MM.1S (cell line): ENCODE measurements around the gene FANCE.

Source experiments
- DNase-seq: peaks from one replicate; pipeline ENCODE4 v3.0.0-alpha.2; 2015
- H2AFZ ChIP-seq: fragments of 300-600 bp; sonication (generic); 2 replicates; pipeline ENCODE4 v1.6.0; 2016; ENCODE audit warnings: antibody characterized with exemption, low read length
- H3F3A ChIP-seq: fragments of 300-600 bp; sonication (generic); 2 replicates; pipeline ENCODE4 v1.6.1; 2016; ENCODE audit warnings: mild to moderate bottlenecking, antibody characterized with exemption, low read length, moderate library complexity, mixed read lengths; ENCODE audit not compliant: insufficient read depth
- H3K27ac ChIP-seq: fragments of 300-600 bp; sonication (generic); 2 replicates; pipeline ENCODE4 v1.5.1; 2016; ENCODE audit warnings: mild to moderate bottlenecking, low read length
- H3K27me3 ChIP-seq: fragments of 300-600 bp; sonication (generic); replicated peaks from 2 replicates; pipeline ENCODE4 v1.6.0; 2016; ENCODE audit warnings: low read length; ENCODE audit not compliant: insufficient read depth
- H3K36me3 ChIP-seq: fragments of 300-600 bp; sonication (generic); replicated peaks from 2 replicates; pipeline ENCODE4 v1.6.1; 2016; ENCODE audit warnings: mild to moderate bottlenecking, low read length, mixed read lengths; ENCODE audit not compliant: insufficient read depth
- H3K4me1 ChIP-seq: fragments of 300-600 bp; sonication (generic); 2 replicates; pipeline ENCODE4 v1.6.1; 2016; ENCODE audit warnings: low read length, mixed read lengths
- H3K4me2 ChIP-seq: fragments of 300-600 bp; sonication (generic); 2 replicates; pipeline ENCODE4 v1.6.0; 2016; ENCODE audit warnings: low read depth, low read length
- H3K4me3 ChIP-seq: fragments of 300-600 bp; sonication (generic); 2 replicates; pipeline ENCODE4 v1.5.1; 2016; ENCODE audit warnings: low read length, mixed read lengths
- H3K79me2 ChIP-seq: fragments of 300-600 bp; sonication (generic); 2 replicates; pipeline ENCODE4 v1.6.1; 2016; ENCODE audit warnings: mixed run types, low read length, mixed read lengths
- H3K9ac ChIP-seq: fragments of 300-600 bp; sonication (generic); 2 replicates; pipeline ENCODE4 v1.6.1; 2016; ENCODE audit warnings: low read length, mixed read lengths
- H3K9me2 ChIP-seq: fragments of 300-600 bp; sonication (generic); replicated peaks from 2 replicates; pipeline ENCODE4 v1.6.1; 2016; ENCODE audit warnings: mild to moderate bottlenecking, low read length, mixed read lengths; ENCODE audit not compliant: insufficient read depth
- H3K9me3 ChIP-seq: fragments of 300-600 bp; sonication (generic); replicated peaks from 2 replicates; pipeline ENCODE4 v1.6.1; 2016; ENCODE audit warnings: mild to moderate bottlenecking, low read length, mixed read lengths; ENCODE audit not compliant: insufficient read depth
- H4K20me1 ChIP-seq: fragments of 300-600 bp; sonication (generic); 2 replicates; pipeline ENCODE4 v1.6.1; 2016; ENCODE audit warnings: mild to moderate bottlenecking, low read length, moderate library complexity, mixed read lengths; ENCODE audit not compliant: insufficient read depth
- EZH2 ChIP-seq: fragments of 300-600 bp; sonication (generic); optimal IDR thresholded peaks from 2 replicates; pipeline ENCODE3; 2017; ENCODE audit warnings: low read depth, mild to moderate bottlenecking, antibody characterized with exemption, low read length, mixed read lengths
- EZH2phosphoT487 ChIP-seq: fragments of 300-600 bp; sonication (generic); IDR thresholded peaks from 2 replicates; pipeline ENCODE4 v1.6.1; 2018; ENCODE audit warnings: antibody characterized with exemption, low read length
- TF ChIP-seq, protein P1 (sequence below): fragments of 300-600 bp; sonication (generic); IDR thresholded peaks from 2 replicates; pipeline ENCODE4 v1.5.1; 2016; ENCODE audit warnings: antibody characterized with exemption, low read length, mixed read lengths

Gene FANCE

DNA sequence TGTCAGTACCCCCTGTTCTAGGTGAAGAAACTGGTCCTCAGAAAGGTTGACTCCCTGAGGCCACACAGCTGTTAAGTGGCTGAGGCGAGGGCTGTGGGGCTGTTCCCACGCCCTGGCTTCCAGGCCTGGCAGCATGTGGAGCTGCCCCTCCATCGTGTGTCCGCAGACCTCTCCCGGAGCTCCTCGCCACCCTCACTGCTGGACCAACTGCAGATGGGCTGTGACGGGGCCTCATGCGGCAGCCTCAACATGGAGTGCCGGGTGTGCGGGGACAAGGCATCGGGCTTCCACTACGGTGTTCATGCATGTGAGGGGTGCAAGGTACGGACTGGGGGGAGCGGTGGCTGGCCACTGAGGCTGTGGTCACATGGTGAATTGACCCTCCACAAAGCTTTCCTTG, 32.2 kb upstream of the FANCE start:
- Histone ChIP-seq H3K4me1 (no peaks in the 10 kb centered on the region), H4K20me1 (no peaks in the 10 kb centered on the region), H3K9me2 (no peaks in the 10 kb centered on the region), H3K36me3 (no peaks in the 10 kb centered on the region), H3K27me3 (no peaks in the 10 kb centered on the region), H3K9me3 (no peaks in the 10 kb centered on the region), H3K9ac (no peak overlapping the region), H3K27ac (no peak overlapping the region), H3F3A (no peaks in the 10 kb centered on the region), H3K4me3 (no peak overlapping the region), H3K4me2 (no peak overlapping the region), H2AFZ (no peak overlapping the region), H3K79me2 (no peaks in the 10 kb centered on the region)
- no peak for DNase-seq
- TF ChIP-seq, protein P1, sequence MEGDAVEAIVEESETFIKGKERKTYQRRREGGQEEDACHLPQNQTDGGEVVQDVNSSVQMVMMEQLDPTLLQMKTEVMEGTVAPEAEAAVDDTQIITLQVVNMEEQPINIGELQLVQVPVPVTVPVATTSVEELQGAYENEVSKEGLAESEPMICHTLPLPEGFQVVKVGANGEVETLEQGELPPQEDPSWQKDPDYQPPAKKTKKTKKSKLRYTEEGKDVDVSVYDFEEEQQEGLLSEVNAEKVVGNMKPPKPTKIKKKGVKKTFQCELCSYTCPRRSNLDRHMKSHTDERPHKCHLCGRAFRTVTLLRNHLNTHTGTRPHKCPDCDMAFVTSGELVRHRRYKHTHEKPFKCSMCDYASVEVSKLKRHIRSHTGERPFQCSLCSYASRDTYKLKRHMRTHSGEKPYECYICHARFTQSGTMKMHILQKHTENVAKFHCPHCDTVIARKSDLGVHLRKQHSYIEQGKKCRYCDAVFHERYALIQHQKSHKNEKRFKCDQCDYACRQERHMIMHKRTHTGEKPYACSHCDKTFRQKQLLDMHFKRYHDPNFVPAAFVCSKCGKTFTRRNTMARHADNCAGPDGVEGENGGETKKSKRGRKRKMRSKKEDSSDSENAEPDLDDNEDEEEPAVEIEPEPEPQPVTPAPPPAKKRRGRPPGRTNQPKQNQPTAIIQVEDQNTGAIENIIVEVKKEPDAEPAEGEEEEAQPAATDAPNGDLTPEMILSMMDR = no peak
- no peak for TF ChIP-seq EZH2
- TF ChIP-seq EZH2phosphoT487 = no peak

DNA sequence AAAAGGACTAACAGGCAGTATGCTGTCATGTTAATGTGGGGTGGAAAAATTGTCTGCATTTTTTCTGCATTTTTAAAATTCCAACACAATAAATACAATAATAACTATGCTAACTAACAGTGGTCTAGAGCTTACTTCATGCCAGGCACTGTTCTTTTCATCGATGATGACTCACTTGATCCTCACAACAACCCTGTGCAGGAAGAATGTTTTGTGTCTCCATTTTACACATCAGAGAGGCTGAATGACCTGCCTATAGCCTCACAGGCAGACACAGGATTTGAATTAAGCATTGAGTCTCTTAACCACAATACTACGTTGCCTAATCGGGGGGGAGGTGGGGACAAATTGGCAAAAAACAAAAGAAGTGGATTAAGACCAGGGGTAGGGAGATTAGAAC, 26.9 kb upstream of the FANCE start:
- no peak overlapping the region for H3K9ac ChIP-seq
- no peak overlapping the region for H3K4me3 ChIP-seq
- H3K9me2 ChIP-seq = no peaks in the 10 kb centered on the region
- no peak overlapping the region for H3K4me2 ChIP-seq
- TF ChIP-seq, protein P1 = no peak
- no peak for TF ChIP-seq EZH2
- TF ChIP-seq EZH2phosphoT487 = no peak
- H3K79me2 ChIP-seq = no peaks in the 10 kb centered on the region
- no peak overlapping the region for H3K27ac ChIP-seq
- no peaks in the 10 kb centered on the region for H4K20me1 ChIP-seq
- no peaks in the 10 kb centered on the region for H3K27me3 ChIP-seq
- H3K9me3 ChIP-seq = no peaks in the 10 kb centered on the region
- no peaks in the 10 kb centered on the region for H3F3A ChIP-seq
- no peaks in the 10 kb centered on the region for H3K4me1 ChIP-seq
- no peak overlapping the region for H2AFZ ChIP-seq
- DNase-seq = no peak
- no peaks in the 10 kb centered on the region for H3K36me3 ChIP-seq

DNA sequence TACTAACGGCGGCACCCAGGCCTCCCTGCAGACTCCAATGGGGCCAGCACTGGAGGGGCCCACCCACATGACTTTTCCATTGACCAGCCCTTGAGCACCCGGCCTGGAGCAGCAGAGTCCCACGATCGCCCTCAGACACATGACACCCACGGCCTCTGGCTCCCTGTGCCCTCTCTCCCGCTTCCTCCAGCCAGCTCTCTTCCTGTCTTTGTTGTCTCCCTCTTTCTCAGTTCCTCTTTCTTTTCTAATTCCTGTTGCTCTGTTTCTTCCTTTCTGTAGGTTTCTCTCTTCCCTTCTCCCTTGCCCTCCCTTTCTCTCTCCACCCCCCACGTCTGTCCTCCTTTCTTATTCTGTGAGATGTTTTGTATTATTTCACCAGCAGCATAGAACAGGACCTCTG, 26.1 kb upstream of the FANCE start:
- no peak for DNase-seq
- Histone ChIP-seq H2AFZ (no peak overlapping the region), H3K9me2 (no peaks in the 10 kb centered on the region), H4K20me1 (no peaks in the 10 kb centered on the region), H3K27ac (no peak overlapping the region), H3K9me3 (no peaks in the 10 kb centered on the region), H3F3A (no peaks in the 10 kb centered on the region), H3K9ac (no peak overlapping the region), H3K4me3 (no peak overlapping the region), H3K79me2 (no peaks in the 10 kb centered on the region), H3K27me3 (no peaks in the 10 kb centered on the region), H3K4me1 (no peaks in the 10 kb centered on the region), H3K36me3 (no peaks in the 10 kb centered on the region), H3K4me2 (no peak overlapping the region)
- TF ChIP-seq EZH2phosphoT487 (no peak), EZH2 (no peak)
- TF ChIP-seq, protein P1 = no peak
